ENCODE data around the gene ESF1. TPM values are rescaled to one million over a fixed set of nuclear protein-coding genes. Genes with fewer than 3 reads are reported as not detected.

Gene ESF1
- total and polyA plus RNA-seq, 2 experiments from 2014 or later = 20.5 to 71.7 TPM

DNA sequence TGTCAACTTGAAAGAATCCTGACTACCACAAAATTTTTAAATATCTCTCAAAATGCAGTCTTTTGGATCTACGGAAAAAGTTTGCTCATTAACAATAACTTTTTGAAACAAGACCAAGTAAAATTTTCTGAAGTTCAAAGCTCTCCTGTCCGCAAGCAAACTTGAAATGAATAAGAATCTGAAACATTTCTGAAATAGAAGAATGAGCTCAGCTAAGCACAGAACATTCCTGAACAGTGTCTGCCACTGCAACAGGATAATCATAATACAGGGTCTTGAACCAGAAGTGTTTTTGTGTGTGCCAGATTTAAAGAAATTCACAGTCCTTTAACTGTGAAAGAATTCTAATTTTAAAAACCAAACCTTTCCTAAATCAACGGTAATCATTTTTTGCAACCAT lies 96.9 kb downstream of the ESF1 start (continued):
- TF ChIP-seq, protein P1, sequence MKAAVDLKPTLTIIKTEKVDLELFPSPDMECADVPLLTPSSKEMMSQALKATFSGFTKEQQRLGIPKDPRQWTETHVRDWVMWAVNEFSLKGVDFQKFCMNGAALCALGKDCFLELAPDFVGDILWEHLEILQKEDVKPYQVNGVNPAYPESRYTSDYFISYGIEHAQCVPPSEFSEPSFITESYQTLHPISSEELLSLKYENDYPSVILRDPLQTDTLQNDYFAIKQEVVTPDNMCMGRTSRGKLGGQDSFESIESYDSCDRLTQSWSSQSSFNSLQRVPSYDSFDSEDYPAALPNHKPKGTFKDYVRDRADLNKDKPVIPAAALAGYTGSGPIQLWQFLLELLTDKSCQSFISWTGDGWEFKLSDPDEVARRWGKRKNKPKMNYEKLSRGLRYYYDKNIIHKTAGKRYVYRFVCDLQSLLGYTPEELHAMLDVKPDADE (IDR thresholded peaks at IDR 0.05) = no peak
- no peak for TF ChIP-seq EZH2 (IDR thresholded peaks at IDR 0.05; ENCODE audit: low read depth, unreplicated experiment)

GRCh38 chr20:13685623-13686022 lies 99.1 kb downstream of the ESF1 start:
- ATAC-seq (no peak), DNase-seq (ENCODE audit: low spot score) (no peak)
- H3K36me3 ChIP-seq (ENCODE audit: insufficient read depth) = no peaks in the 10 kb centered on the region
- H3K79me2 ChIP-seq (replicated peaks; ENCODE audit: insufficient read depth) = no peaks in the 10 kb centered on the region
- no peak overlapping the region for H3K4me2 ChIP-seq
- H2AFZ ChIP-seq = no peak overlapping the region
- H3K27me3 ChIP-seq (ENCODE audit: insufficient read depth) = no peaks in the 10 kb centered on the region
- no peaks in the 10 kb centered on the region for H3F3A ChIP-seq (replicated peaks; ENCODE audit: low read depth)
- TF ChIP-seq EZH2 (IDR thresholded peaks at IDR 0.05; ENCODE audit: low read depth, unreplicated experiment) (no peak), JUNB (IDR thresholded peaks at IDR 0.05; ENCODE audit: unreplicated experiment) (no peak), ZNF462 (CRISPR knock-in tag; IDR thresholded peaks at IDR 0.05) (no peak), STAT1 (IDR thresholded peaks at IDR 0.05; ENCODE audit: unreplicated experiment) (no peak), REST (IDR thresholded peaks at IDR 0.05; ENCODE audit: unreplicated experiment) (no peak)
- Mint-ChIP-seq H3K27ac (no peak overlapping the region), H3K4me1 (no peaks in the 10 kb centered on the region), H3K27me3 (ENCODE audit: insufficient read depth, low read depth, poor library complexity) (peaks cover 1% of the 10 kb centered on the region), H3K4me3 (no peak overlapping the region), H3K9me3 (no peaks in the 10 kb centered on the region), H3K36me3 (ENCODE audit: low read depth) (no peaks in the 10 kb centered on the region)
- no peak overlapping the region for H3K27ac ChIP-seq (ENCODE audit: low read depth)
- no peaks in the 10 kb centered on the region for H4K20me1 ChIP-seq (replicated peaks; ENCODE audit: insufficient read depth)
- H3K4me1 ChIP-seq (ENCODE audit: insufficient read depth) = no peaks in the 10 kb centered on the region
- H3K4me3 ChIP-seq = no peak overlapping the region
- no peaks in the 10 kb centered on the region; the same call in none of the 2 replicates for H3K9me2 ChIP-seq (ENCODE audit: insufficient read depth)
